OCI-LY1 (cell line): Measurements from ENCODE around the gene ETDB.
"Not testable (repeated sequence)": the region's sequence is repeated elsewhere in the genome, so short reads cannot be mapped to it uniquely, and the experiment has no call there.

Experiments used
- H2AFZ ChIP-seq: fragments of 200-600 bp; sonication (generic), shearing (Covaris generic); 2 replicates; pipeline ENCODE4 v1.6.0; 2014; ENCODE audit warnings: antibody characterized with exemption, mild to moderate bottlenecking, low read length
- H3F3A ChIP-seq: fragments of 200-600 bp; sonication (generic), shearing (Covaris generic); 2 replicates; pipeline ENCODE4 v1.6.0; 2014; ENCODE audit warnings: mild to moderate bottlenecking, antibody characterized with exemption, low read length, moderate library complexity; ENCODE audit not compliant: insufficient read depth
- H3K27ac ChIP-seq: fragments of 200-600 bp; sonication (generic); 2 replicates; pipeline ENCODE4 v1.5.1; 2014; ENCODE audit warnings: low read length, mixed run types, mild to moderate bottlenecking, low read depth; ENCODE audit not compliant: poor library complexity, severe bottlenecking
- H3K27me3 ChIP-seq: fragments of 200-600 bp; sonication (generic); 2 replicates; pipeline ENCODE4 v1.6.0; 2014; ENCODE audit warnings: antibody characterized with exemption, mild to moderate bottlenecking, low read length, moderate library complexity; ENCODE audit not compliant: insufficient read depth
- H3K36me3 ChIP-seq: fragments of 200-600 bp; sonication (generic); 2 replicates; pipeline ENCODE4 v1.6.1; 2014; ENCODE audit warnings: mild to moderate bottlenecking, antibody characterized with exemption, low read length, moderate library complexity, mixed read lengths; ENCODE audit not compliant: insufficient read depth
- H3K4me1 ChIP-seq: fragments of 200-600 bp; sonication (generic); 2 replicates; pipeline ENCODE4 v1.5.1; 2014; ENCODE audit warnings: mild to moderate bottlenecking, low read length, moderate library complexity; ENCODE audit not compliant: insufficient read depth, severe bottlenecking
- H3K4me2 ChIP-seq: fragments of 200-600 bp; sonication (generic), shearing (Covaris generic); 2 replicates; pipeline ENCODE4 v1.6.1; 2014; ENCODE audit warnings: low read length
- H3K4me3 ChIP-seq: fragments of 200-600 bp; sonication (generic); 2 replicates; pipeline ENCODE4 v1.5.1; 2014; ENCODE audit warnings: low read length, low read depth, mild to moderate bottlenecking, mixed read lengths; ENCODE audit not compliant: poor library complexity, severe bottlenecking
- H3K79me2 ChIP-seq: fragments of 200-600 bp; shearing (Covaris generic); 2 replicates; pipeline ENCODE4 v1.6.1; 2016; ENCODE audit warnings: mixed run types, low read length, mixed read lengths; ENCODE audit not compliant: insufficient read depth
- H3K9ac ChIP-seq: fragments of 200-600 bp; sonication (generic), shearing (Covaris generic); 2 replicates; pipeline ENCODE4 v1.6.1; 2014; ENCODE audit warnings: mild to moderate bottlenecking, low read length, mixed read lengths
- H3K9me2 ChIP-seq: fragments of 200-600 bp; sonication (generic), shearing (Covaris generic); 2 replicates; pipeline ENCODE4 v1.6.1; 2014; ENCODE audit warnings: low read depth, mild to moderate bottlenecking, low read length, mixed read lengths
- H3K9me3 ChIP-seq: fragments of 200-600 bp; shearing (Covaris generic); 2 replicates; pipeline ENCODE4 v1.6.1; 2014; ENCODE audit warnings: low read length, mixed read lengths
- H4K20me1 ChIP-seq: fragments of 200-600 bp; sonication (generic), shearing (Covaris generic); 2 replicates; pipeline ENCODE4 v1.6.0; 2016; ENCODE audit warnings: mild to moderate bottlenecking, low read length; ENCODE audit not compliant: insufficient read depth
- CTCF ChIP-seq: fragments of 200-600 bp; sonication (generic), shearing (Covaris generic); IDR thresholded peaks from 2 replicates; pipeline ENCODE4 v1.5.1; 2017; ENCODE audit warnings: mild to moderate bottlenecking, antibody characterized with exemption, low read length, moderate library complexity, mixed read lengths
- EZH2 ChIP-seq: fragments of 200-600 bp; sonication (generic), shearing (Covaris generic); IDR thresholded peaks from 2 replicates; pipeline ENCODE4 v1.8.0; 2017; ENCODE audit warnings: borderline replicate concordance, mixed run types, mild to moderate bottlenecking, antibody characterized with exemption, low read length, moderate library complexity, mixed read lengths

Gene ETDB

GRCh38 chrX:135120056-135120576, at the start of gene ETDB:
TSS of gene ETDB (minus strand) at chrX:135120526. CDS start at chrX:135119261, 1,265 bp downstream.
- not testable (repeated sequence) for H3K27me3 ChIP-seq, H3K36me3 ChIP-seq, H3K9me3 ChIP-seq, H3F3A ChIP-seq, H3K79me2 ChIP-seq, H3K9ac ChIP-seq, H3K27ac ChIP-seq, H3K4me2 ChIP-seq, H3K9me2 ChIP-seq, H3K4me3 ChIP-seq, H4K20me1 ChIP-seq, H3K4me1 ChIP-seq, H2AFZ ChIP-seq

- not testable (repeated sequence) for H3F3A ChIP-seq, H4K20me1 ChIP-seq
These were observed 49.2 kb upstream of the ETDB start for GRCh38 chrX:135169534-135169933.

GRCh38 chrX:135168486-135168885, 48.2 kb upstream of the ETDB start:
- Histone ChIP-seq H3K79me2 (no peaks in the 10 kb centered on the region), H3K27ac (no peak overlapping the region), H2AFZ (no peak overlapping the region), H3K36me3 (no peaks in the 10 kb centered on the region), H3K9me2 (no peaks in the 10 kb centered on the region), H4K20me1 (no peaks in the 10 kb centered on the region), H3K9me3 (no peaks in the 10 kb centered on the region), H3K9ac (no peak overlapping the region), H3K27me3 (no peaks in the 10 kb centered on the region), H3K4me1 (no peaks in the 10 kb centered on the region), H3K4me2 (no peak overlapping the region), H3F3A (no peaks in the 10 kb centered on the region), H3K4me3 (no peak overlapping the region)
- TF ChIP-seq CTCF, result no peak
- no peak for TF ChIP-seq EZH2

More at GRCh38 chrX:135169534-135169933, 49.2 kb upstream of the ETDB start:
- H2AFZ ChIP-seq, H3K27ac ChIP-seq, H3K4me2 ChIP-seq, H3K9me3 ChIP-seq, H3K4me3 ChIP-seq, H3K79me2 ChIP-seq, H3K4me1 ChIP-seq, H3K9me2 ChIP-seq, H3K9ac ChIP-seq, H3K27me3 ChIP-seq, H3K36me3 ChIP-seq: not testable (repeated sequence)

- not testable (repeated sequence) for H3K9me3 ChIP-seq, H3K4me1 ChIP-seq, H3K79me2 ChIP-seq, H3K27me3 ChIP-seq, H3F3A ChIP-seq, H3K27ac ChIP-seq, H3K4me3 ChIP-seq, H3K4me2 ChIP-seq, H3K36me3 ChIP-seq, H3K9ac ChIP-seq, H4K20me1 ChIP-seq, H3K9me2 ChIP-seq, H2AFZ ChIP-seq
These were observed 34.4 kb upstream of the ETDB start for GRCh38 chrX:135154688-135155087.

- not testable (repeated sequence) for H3K9ac ChIP-seq, H3K9me2 ChIP-seq
These were observed 5.8 kb upstream of the ETDB start for GRCh38 chrX:135126145-135126544.

GRCh38 chrX:135116064-135116463, 4.3 kb downstream of the ETDB start:
- not testable (repeated sequence) for H3K4me1 ChIP-seq, H3K27ac ChIP-seq, H3K79me2 ChIP-seq, H3K36me3 ChIP-seq, H3K9ac ChIP-seq, H4K20me1 ChIP-seq, H3F3A ChIP-seq, H3K27me3 ChIP-seq, H3K9me2 ChIP-seq, H3K4me2 ChIP-seq, H2AFZ ChIP-seq, H3K9me3 ChIP-seq, H3K4me3 ChIP-seq

More at GRCh38 chrX:135126145-135126544, 5.8 kb upstream of the ETDB start:
- H3K4me1 ChIP-seq, H3F3A ChIP-seq, H3K9me3 ChIP-seq, H3K79me2 ChIP-seq, H3K4me2 ChIP-seq, H3K4me3 ChIP-seq, H3K27me3 ChIP-seq, H3K27ac ChIP-seq, H4K20me1 ChIP-seq, H2AFZ ChIP-seq, H3K36me3 ChIP-seq: not testable (repeated sequence)
